A673 (cell line): ENCODE data around the gene SHQ1.

Source experiments
- CTCF ChIP-seq: fragments of 300-800, 200-600 bp; sonication (generic); conservative IDR thresholded peaks from 2 replicates; pipeline ENCODE4 v1.5.1; 2017; ENCODE audit warnings: low read depth, mild to moderate bottlenecking, antibody characterized with exemption, low read length, moderate library complexity, mixed read lengths
- EZH2 ChIP-seq: fragments of 200-600 bp; sonication (generic); IDR thresholded peaks from 2 replicates; pipeline ENCODE4 v1.6.1; 2017; ENCODE audit warnings: borderline replicate concordance, low read depth, mild to moderate bottlenecking, mixed read lengths, antibody characterized with exemption, low read length; ENCODE audit not compliant: poor library complexity, severe bottlenecking

- no peak for TF ChIP-seq CTCF
- no peak for TF ChIP-seq EZH2
Observed at GRCh38 chr3:72754582-72754981, 93.7 kb downstream of the SHQ1 start.
